GM12878 (cell line): Measurements from ENCODE around the gene ZNF124. TPM values are rescaled to one million over a fixed set of nuclear protein-coding genes. Genes with fewer than 3 reads are reported as not detected.

Experiments used
- ATAC-seq: fragments of 200-7000 bp; cut with Tn5 transposase; 3 replicates; pipeline ENCODE4 v1.9.1; 2020; ENCODE audit warnings: mild to moderate bottlenecking, moderate library complexity
- BruUV-seq: library from RNA; stranded (reverse); fragments of 400-500 nt; replicated peaks from 2 replicates; lab custom pipeline; 2021; lab: Mats Ljungman, UMichigan
- CTCF ChIA-PET: fragments of 300-600 bp; sonication (Branson Sonifier 250); formaldehyde crosslinking; extraction: SDS; loops from one replicate; lab custom pipeline; 2021; ENCODE audit warnings: inconsistent platforms; lab: Yijun Ruan, JAX
- POLR2A ChIA-PET: fragments of 350-600 bp; formaldehyde crosslinking; extraction: SDS; loops from one replicate; lab custom pipeline; 2021; ENCODE audit warnings: inconsistent platforms; lab: Charles Lee
- RAD21 ChIA-PET: fragments of 300-600 bp; sonication (Branson Sonifier 250); formaldehyde crosslinking; loops from one replicate; lab custom pipeline; 2023; ENCODE audit warnings: antibody characterized with exemption; ENCODE audit not compliant: unreplicated experiment; lab: Charles Lee
- SMC1A ChIA-PET: fragments of 300-600 bp; sonication (Branson Sonifier 250); formaldehyde crosslinking; loops from one replicate; lab custom pipeline; 2023; ENCODE audit not compliant: unreplicated experiment, uncharacterized antibody; lab: Charles Lee
- DNase-seq: peaks from one replicate; pipeline ENCODE4 v3.0.0-alpha.2; 2011; ENCODE audit warnings: low read depth, low spot score
- FAIRE-seq: peaks from 3 replicates; lab custom pipeline; 2011; peaks lifted over from hg19 to GRCh38; lab: Jason Lieb, UNC
- H2AFZ ChIP-seq: 2 replicates; pipeline ENCODE4 v1.6.0; 2011; ENCODE audit warnings: low read depth, low read length, control low read depth; ENCODE audit not compliant: control insufficient read depth
- H3K27ac ChIP-seq: 2 replicates; pipeline ENCODE4 v1.5.1; 2011; ENCODE audit warnings: control low read depth; ENCODE audit not compliant: control insufficient read depth, insufficient read depth
- H3K27me3 ChIP-seq, 2 experiments: replicated peaks in 1 of 2; 2 replicates each; pipeline versions ENCODE4 v1.6.0 to v1.6.1; 2011; ENCODE audit warnings: low read length in 1 of 2; ENCODE audit not compliant: control insufficient read depth in 2 of 2, insufficient read depth in 2 of 2
- H3K36me3 ChIP-seq, 2 experiments: 2 replicates each; pipeline ENCODE4 v1.5.1; 2011; ENCODE audit warnings: low read length in 1 of 2; ENCODE audit not compliant: control insufficient read depth in 2 of 2, insufficient read depth in 2 of 2
- H3K4me1 ChIP-seq: 2 replicates; pipeline ENCODE4 v1.6.1; 2011; ENCODE audit warnings: mild to moderate bottlenecking, low read length, moderate library complexity, mixed read lengths; ENCODE audit not compliant: control insufficient read depth, insufficient read depth
- H3K4me2 ChIP-seq: 2 replicates; pipeline ENCODE4 v1.6.0; 2011; ENCODE audit warnings: control low read depth; ENCODE audit not compliant: control insufficient read depth, insufficient read depth
- H3K4me3 ChIP-seq: fragments of 200-600 bp; sonication (generic); 2 replicates; pipeline ENCODE4 v1.5.1; 2016
- H3K79me2 ChIP-seq: 2 replicates; pipeline ENCODE4 v1.6.0; 2011; ENCODE audit warnings: low read length; ENCODE audit not compliant: control insufficient read depth, insufficient read depth
- H3K9ac ChIP-seq: 2 replicates; pipeline ENCODE4 v1.8.0; 2011; ENCODE audit warnings: low read length, control low read depth, mixed read lengths; ENCODE audit not compliant: control insufficient read depth, insufficient read depth
- H3K9me3 ChIP-seq: replicated peaks from 3 replicates; pipeline ENCODE4 v1.5.1; 2011; ENCODE audit warnings: mild to moderate bottlenecking, low read length; ENCODE audit not compliant: control insufficient read depth, insufficient read depth
- H4K20me1 ChIP-seq: 2 replicates; pipeline ENCODE4 v1.6.0; 2011; ENCODE audit not compliant: control insufficient read depth, insufficient read depth
- CBX5 ChIP-seq: sonication (generic); IDR thresholded peaks from 2 replicates; pipeline ENCODE4 v1.6.1; 2016; ENCODE audit warnings: low read depth, moderate library complexity, mild to moderate bottlenecking, inconsistent platforms
- ETV6 ChIP-seq, 2 experiments: fragments of 450-650 bp in 1 of 2; IDR thresholded peaks in 1 of 2; conservative IDR thresholded peaks in 1 of 2; 2 replicates each; pipeline ENCODE4 v1.6.1; 2014; ENCODE audit warnings: antibody characterized with exemption in 1 of 2, borderline replicate concordance in 1 of 2, low read depth in 1 of 2, mild to moderate bottlenecking in 1 of 2, moderate library complexity in 1 of 2
- IKZF1 ChIP-seq: fragments of 450-650 bp; conservative IDR thresholded peaks from 2 replicates; pipeline ENCODE4 v1.6.1; 2017; ENCODE audit warnings: antibody characterized with exemption, mild to moderate bottlenecking
- KAT2A ChIP-seq: conservative IDR thresholded peaks from 2 replicates; pipeline ENCODE4 v1.6.1; 2011; ENCODE audit warnings: low read depth, low read length; ENCODE audit not compliant: control insufficient read depth
- MEF2B ChIP-seq: fragments of 450-650 bp; IDR thresholded peaks from 2 replicates; pipeline ENCODE4 v1.6.1; 2018; ENCODE audit warnings: mild to moderate bottlenecking, moderate library complexity; ENCODE audit not compliant: partially characterized antibody, poor library complexity, severe bottlenecking
- NFXL1 ChIP-seq: fragments of 450-650 bp; IDR thresholded peaks from 2 replicates; pipeline ENCODE4 v1.6.1; 2017; ENCODE audit warnings: antibody characterized with exemption, mild to moderate bottlenecking, borderline replicate concordance
- NRF1 ChIP-seq: conservative IDR thresholded peaks from 2 replicates; pipeline ENCODE4 v1.6.1; 2011; ENCODE audit warnings: mild to moderate bottlenecking, low read depth, low read length, improper control_type of control experiment
- PAX8 ChIP-seq: fragments of 450-650 bp; IDR thresholded peaks from 2 replicates; pipeline ENCODE4 v1.6.1; 2017; ENCODE audit warnings: mild to moderate bottlenecking, moderate library complexity
- POLR2AphosphoS2 ChIP-seq: IDR thresholded peaks from 2 replicates; pipeline ENCODE4 v1.6.1; 2011; ENCODE audit warnings: low read depth, mild to moderate bottlenecking, low read length, improper control_type of control experiment, moderate library complexity
- RCOR1 ChIP-seq: conservative IDR thresholded peaks from 2 replicates; pipeline ENCODE4 v1.6.1; 2012; ENCODE audit warnings: low read depth, low read length, improper control_type of control experiment
- RELA ChIP-seq: fragments of 450-650 bp; IDR thresholded peaks from 2 replicates; pipeline ENCODE4 v1.8.0; 2014; ENCODE audit warnings: borderline replicate concordance; ENCODE audit not compliant: partially characterized antibody
- RFX5 ChIP-seq: IDR thresholded peaks from 2 replicates; pipeline ENCODE4 v1.6.1; 2011; ENCODE audit warnings: low read depth, low read length, improper control_type of control experiment
- SMC3 ChIP-seq: IDR thresholded peaks from 2 replicates; pipeline ENCODE4 v1.6.1; 2011; ENCODE audit warnings: low read length, improper control_type of control experiment, borderline replicate concordance
- STAT1 ChIP-seq: fragments of 450-650 bp; conservative IDR thresholded peaks from 2 replicates; pipeline ENCODE4 v1.6.1; 2014; ENCODE audit warnings: antibody characterized with exemption, mild to moderate bottlenecking
- TCF7 ChIP-seq: IDR thresholded peaks from 2 replicates; pipeline ENCODE4 v1.6.1; 2014; ENCODE audit warnings: antibody characterized with exemption, borderline replicate concordance
- ZBED1 ChIP-seq: IDR thresholded peaks from 2 replicates; pipeline ENCODE4 v1.6.1; 2016; ENCODE audit warnings: borderline replicate concordance
- WGBS: methylation state at CpG from one replicate; pipeline ENCODE4 v1.1.6; 2016; ENCODE audit warnings: low lambda C conversion rate; ENCODE audit not compliant: insufficient replicate concordance, insufficient coverage; ENCODE audit errors: missing lambda C conversion rate; 5-methylcytosine and 5-hydroxymethylcytosine counted together
- in situ Hi-C: fragments of 300-500 bp; cut with MboI; formaldehyde crosslinking; loops from 9 replicates; pipeline ENCODE4 v1.14.3; 2018; ENCODE audit warnings: mixed read lengths
- intact Hi-C: fragments of 100-400 bp; cut with micrococcal nuclease; formaldehyde crosslinking; loops from one replicate; pipeline ENCODE4 v1.14.2; 2022; ENCODE audit not compliant: unreplicated experiment
- polyA plus RNA-seq, 11 experiments: library from polyadenylated mRNA; depleted of rRNA in 4 of 11; unstranded in 6 of 11; stranded (reverse) in 5 of 11; fragments of >200 nt; fragmentation: Nextera tagmentation in 4 of 11; fragmentation: Illumina TruSeq in 1 of 11; extraction: Ambion mirVana in 4 of 11; extraction: Trizol in 1 of 11; gene quantifications; 1 replicate in 1 of 11; 2 replicates in 10 of 11; pipeline versions ENCODE4 v1.2.1 to v1.2.3, GENCODE V29; 2011 to 2016; ENCODE audit warnings: inconsistent platforms in 2 of 11, missing spikeins in 2 of 11, low read depth in 1 of 11
- total RNA-seq, 4 experiments: library from RNA; depleted of rRNA in 3 of 4; stranded (reverse); fragments of >200 nt in 3 of 4; fragmentation: Illumina TruSeq in 1 of 4; extraction: Trizol in 1 of 4; gene quantifications; 2 replicates each; pipeline versions ENCODE4 v1.2.1 to v1.2.3, GENCODE V29; 2013 to 2021
- TF ChIP-seq, protein P1 (sequence below): fragments of 450-650 bp; IDR thresholded peaks from 2 replicates; pipeline ENCODE4 v1.6.1; 2016; ENCODE audit warnings: mild to moderate bottlenecking, moderate library complexity, borderline replicate concordance
- TF ChIP-seq, protein P2 (sequence below): fragments of 450-650 bp; IDR thresholded peaks from 2 replicates; pipeline ENCODE4 v1.6.1; 2018; ENCODE audit warnings: mild to moderate bottlenecking, low read depth, moderate library complexity; ENCODE audit not compliant: partially characterized antibody

ZNF124 gene
- total and polyA plus RNA-seq, 10 of the 15 experiments (the other 5 are each of a cell fraction or from before 2014, with no cell fraction given), result 6.8 to 37.5 (median 12.5) TPM

DNA sequence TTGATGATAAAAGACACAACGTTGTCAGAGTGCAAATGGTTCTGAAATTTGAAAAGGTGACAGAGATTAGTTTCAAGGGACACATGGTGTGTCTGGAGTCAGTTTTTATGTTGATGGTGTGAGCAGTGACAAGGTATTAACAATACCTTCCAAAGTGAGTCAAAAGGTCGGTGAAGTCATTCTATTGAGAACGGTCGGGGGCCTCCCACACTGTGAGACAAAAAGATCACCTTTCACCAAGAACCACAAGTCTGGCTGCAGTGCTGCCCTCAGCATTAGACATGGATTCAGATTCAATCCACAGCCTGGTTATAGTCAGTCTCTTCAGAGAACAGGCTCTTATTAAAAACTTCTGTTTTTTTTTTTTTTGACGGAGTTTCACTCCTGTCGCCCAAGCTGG, 26.5 kb downstream of the ZNF124 start:
- FAIRE-seq, result no peak
- no peaks in the 10 kb centered on the region for H4K20me1 ChIP-seq

More for the DNA sequence above, 26.5 kb downstream of the ZNF124 start:
- intact Hi-C loops (no loop called here), in situ Hi-C loops (no loop called here)
- Histone ChIP-seq H3K27ac (no peak overlapping the region), H3K4me3 (no peak overlapping the region), H3K9ac (no peak overlapping the region), H3K27me3 (no peaks in the 10 kb centered on the region), H3K36me3 (peaks cover 0 to 3% of the 10 kb centered on the region in 2 experiments; a peak in 1 of 4 replicates), H2AFZ (no peak overlapping the region), H3K79me2 (no peaks in the 10 kb centered on the region; the same call in 1 of the 2 replicates), H3K4me2 (no peak overlapping the region), H3K9me3 (peaks cover 44% of the 10 kb centered on the region), H3K4me1 (no peaks in the 10 kb centered on the region)
- TF ChIP-seq IKZF1, result no peak
- TF ChIP-seq KAT2A, result no peak
- no peak for TF ChIP-seq ZBED1
- no peak for TF ChIP-seq CBX5
- TF ChIP-seq TCF7, result no peak
- no peak for TF ChIP-seq NRF1
- TF ChIP-seq STAT1, result no peak
- TF ChIP-seq RELA, result no peak
- no peak for TF ChIP-seq ETV6 (conservative IDR thresholded peaks at IDR 0.05 in 1 of 2, IDR thresholded peaks at IDR 0.05 in 1 of 2; ENCODE audit: borderline replicate concordance in 1 of 2, low read depth in 1 of 2)
- TF ChIP-seq NFXL1, result no peak
- no peak for TF ChIP-seq RCOR1
- TF ChIP-seq RFX5, result no peak
- no peak for TF ChIP-seq MEF2B
- TF ChIP-seq SMC3, result no peak
- TF ChIP-seq, protein P1, sequence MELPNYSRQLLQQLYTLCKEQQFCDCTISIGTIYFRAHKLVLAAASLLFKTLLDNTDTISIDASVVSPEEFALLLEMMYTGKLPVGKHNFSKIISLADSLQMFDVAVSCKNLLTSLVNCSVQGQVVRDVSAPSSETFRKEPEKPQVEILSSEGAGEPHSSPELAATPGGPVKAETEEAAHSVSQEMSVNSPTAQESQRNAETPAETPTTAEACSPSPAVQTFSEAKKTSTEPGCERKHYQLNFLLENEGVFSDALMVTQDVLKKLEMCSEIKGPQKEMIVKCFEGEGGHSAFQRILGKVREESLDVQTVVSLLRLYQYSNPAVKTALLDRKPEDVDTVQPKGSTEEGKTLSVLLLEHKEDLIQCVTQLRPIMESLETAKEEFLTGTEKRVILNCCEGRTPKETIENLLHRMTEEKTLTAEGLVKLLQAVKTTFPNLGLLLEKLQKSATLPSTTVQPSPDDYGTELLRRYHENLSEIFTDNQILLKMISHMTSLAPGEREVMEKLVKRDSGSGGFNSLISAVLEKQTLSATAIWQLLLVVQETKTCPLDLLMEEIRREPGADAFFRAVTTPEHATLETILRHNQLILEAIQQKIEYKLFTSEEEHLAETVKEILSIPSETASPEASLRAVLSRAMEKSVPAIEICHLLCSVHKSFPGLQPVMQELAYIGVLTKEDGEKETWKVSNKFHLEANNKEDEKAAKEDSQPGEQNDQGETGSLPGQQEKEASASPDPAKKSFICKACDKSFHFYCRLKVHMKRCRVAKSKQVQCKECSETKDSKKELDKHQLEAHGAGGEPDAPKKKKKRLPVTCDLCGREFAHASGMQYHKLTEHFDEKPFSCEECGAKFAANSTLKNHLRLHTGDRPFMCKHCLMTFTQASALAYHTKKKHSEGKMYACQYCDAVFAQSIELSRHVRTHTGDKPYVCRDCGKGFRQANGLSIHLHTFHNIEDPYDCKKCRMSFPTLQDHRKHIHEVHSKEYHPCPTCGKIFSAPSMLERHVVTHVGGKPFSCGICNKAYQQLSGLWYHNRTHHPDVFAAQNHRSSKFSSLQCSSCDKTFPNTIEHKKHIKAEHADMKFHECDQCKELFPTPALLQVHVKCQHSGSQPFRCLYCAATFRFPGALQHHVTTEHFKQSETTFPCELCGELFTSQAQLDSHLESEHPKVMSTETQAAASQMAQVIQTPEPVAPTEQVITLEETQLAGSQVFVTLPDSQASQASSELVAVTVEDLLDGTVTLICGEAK, result no peak
- TF ChIP-seq PAX8, result no peak
- TF ChIP-seq, protein P2, sequence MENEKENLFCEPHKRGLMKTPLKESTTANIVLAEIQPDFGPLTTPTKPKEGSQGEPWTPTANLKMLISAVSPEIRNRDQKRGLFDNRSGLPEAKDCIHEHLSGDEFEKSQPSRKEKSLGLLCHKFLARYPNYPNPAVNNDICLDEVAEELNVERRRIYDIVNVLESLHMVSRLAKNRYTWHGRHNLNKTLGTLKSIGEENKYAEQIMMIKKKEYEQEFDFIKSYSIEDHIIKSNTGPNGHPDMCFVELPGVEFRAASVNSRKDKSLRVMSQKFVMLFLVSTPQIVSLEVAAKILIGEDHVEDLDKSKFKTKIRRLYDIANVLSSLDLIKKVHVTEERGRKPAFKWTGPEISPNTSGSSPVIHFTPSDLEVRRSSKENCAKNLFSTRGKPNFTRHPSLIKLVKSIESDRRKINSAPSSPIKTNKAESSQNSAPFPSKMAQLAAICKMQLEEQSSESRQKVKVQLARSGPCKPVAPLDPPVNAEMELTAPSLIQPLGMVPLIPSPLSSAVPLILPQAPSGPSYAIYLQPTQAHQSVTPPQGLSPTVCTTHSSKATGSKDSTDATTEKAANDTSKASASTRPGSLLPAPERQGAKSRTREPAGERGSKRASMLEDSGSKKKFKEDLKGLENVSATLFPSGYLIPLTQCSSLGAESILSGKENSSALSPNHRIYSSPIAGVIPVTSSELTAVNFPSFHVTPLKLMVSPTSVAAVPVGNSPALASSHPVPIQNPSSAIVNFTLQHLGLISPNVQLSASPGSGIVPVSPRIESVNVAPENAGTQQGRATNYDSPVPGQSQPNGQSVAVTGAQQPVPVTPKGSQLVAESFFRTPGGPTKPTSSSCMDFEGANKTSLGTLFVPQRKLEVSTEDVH, result no peak
- TF ChIP-seq POLR2AphosphoS2, result no peak
- SMC1A ChIA-PET, result interaction anchor here (0.6 kb wide), 1 partner anchor 123 kb away, joined by 4 read pairs; no protein-coding TSS in a partner anchor
- no peak for ATAC-seq
- no TSS peak for BruUV-seq
- POLR2A ChIA-PET, result no interaction called here
- 100% methylated on average over 6 of the region's 6 CpGs for WGBS
- CTCF ChIA-PET, result interaction anchor here (1.9 kb wide), 1 partner anchor 10 kb away, joined by 8 read pairs; no protein-coding TSS in a partner anchor
- DNase-seq, result no peak
- RAD21 ChIA-PET, result no interaction called here
